Fibroblast of pulmonary artery (primary cell): Measurements from ENCODE around the gene IL1A.

Source experiments
- DNase-seq: peaks from one replicate; pipeline ENCODE4 v3.0.0-alpha.2; 2010; ENCODE audit warnings: low read depth
- H3K4me3 ChIP-seq: replicated peaks from 2 replicates; pipeline ENCODE4 v1.5.1; 2011; ENCODE audit warnings: low read depth, mild to moderate bottlenecking, control low read depth, low read length, moderate library complexity
- TF ChIP-seq, protein P1 (sequence below): IDR thresholded peaks from 2 replicates; pipeline ENCODE4 v1.5.1; 2011; ENCODE audit warnings: mild to moderate bottlenecking, control low read depth, low read length, inconsistent platforms; ENCODE audit errors: missing control alignments

IL1A gene

DNA sequence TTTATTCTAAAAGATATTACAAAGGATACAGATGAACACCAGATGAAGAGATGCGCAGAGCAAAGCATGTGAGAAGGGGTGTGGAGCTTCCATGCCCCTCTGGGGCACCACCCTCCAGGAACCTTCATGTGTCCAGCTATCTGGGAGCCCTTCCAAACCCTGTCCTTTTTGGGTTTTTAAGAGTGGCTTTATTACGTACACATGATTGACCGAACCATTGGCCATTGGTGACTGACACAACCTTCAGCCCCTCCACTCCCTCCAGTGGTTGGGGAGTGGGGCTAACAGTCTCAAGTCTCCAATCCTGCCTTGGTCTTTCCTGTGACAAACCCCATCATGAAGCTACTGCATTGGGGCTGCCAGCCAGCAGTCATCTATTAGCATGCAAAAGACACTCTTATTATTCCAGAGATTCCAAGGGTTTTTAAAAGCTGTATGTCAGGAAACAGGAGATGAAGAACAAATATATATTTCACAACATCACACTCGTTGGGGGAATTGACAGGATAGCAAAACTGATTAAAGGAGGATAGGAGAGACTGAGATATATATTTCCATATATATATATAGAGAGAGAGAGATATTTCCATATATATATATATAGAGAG, 32.9 kb upstream of the IL1A start:
- no peak for DNase-seq
- TF ChIP-seq, protein P1, sequence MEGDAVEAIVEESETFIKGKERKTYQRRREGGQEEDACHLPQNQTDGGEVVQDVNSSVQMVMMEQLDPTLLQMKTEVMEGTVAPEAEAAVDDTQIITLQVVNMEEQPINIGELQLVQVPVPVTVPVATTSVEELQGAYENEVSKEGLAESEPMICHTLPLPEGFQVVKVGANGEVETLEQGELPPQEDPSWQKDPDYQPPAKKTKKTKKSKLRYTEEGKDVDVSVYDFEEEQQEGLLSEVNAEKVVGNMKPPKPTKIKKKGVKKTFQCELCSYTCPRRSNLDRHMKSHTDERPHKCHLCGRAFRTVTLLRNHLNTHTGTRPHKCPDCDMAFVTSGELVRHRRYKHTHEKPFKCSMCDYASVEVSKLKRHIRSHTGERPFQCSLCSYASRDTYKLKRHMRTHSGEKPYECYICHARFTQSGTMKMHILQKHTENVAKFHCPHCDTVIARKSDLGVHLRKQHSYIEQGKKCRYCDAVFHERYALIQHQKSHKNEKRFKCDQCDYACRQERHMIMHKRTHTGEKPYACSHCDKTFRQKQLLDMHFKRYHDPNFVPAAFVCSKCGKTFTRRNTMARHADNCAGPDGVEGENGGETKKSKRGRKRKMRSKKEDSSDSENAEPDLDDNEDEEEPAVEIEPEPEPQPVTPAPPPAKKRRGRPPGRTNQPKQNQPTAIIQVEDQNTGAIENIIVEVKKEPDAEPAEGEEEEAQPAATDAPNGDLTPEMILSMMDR = no peak
- no peak overlapping the region for H3K4me3 ChIP-seq

DNA sequence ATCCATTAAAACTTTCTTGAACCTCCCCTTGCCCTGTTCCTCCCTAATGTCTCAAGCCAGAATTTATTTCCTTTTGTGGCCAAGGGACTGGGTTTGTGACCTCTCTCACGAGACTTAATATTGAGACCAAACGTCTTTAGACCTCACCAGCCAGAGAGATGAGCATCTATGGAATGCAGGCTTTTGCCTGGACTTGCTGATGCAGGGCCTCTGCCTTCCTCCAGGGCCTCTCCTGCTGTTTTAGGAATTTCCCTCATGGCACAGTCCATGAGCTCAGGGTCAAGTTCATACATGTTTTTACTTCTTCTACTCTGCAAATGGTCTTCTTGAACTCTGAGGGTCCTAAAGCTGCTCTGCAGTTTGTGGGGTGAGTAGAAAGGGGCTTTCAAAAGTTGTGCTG, 30.0 kb upstream of the IL1A start:
- peak; percentile 60 for DNase-seq
- no peak overlapping the region for H3K4me3 ChIP-seq
- TF ChIP-seq, protein P1 = peak; percentile 9

DNA sequence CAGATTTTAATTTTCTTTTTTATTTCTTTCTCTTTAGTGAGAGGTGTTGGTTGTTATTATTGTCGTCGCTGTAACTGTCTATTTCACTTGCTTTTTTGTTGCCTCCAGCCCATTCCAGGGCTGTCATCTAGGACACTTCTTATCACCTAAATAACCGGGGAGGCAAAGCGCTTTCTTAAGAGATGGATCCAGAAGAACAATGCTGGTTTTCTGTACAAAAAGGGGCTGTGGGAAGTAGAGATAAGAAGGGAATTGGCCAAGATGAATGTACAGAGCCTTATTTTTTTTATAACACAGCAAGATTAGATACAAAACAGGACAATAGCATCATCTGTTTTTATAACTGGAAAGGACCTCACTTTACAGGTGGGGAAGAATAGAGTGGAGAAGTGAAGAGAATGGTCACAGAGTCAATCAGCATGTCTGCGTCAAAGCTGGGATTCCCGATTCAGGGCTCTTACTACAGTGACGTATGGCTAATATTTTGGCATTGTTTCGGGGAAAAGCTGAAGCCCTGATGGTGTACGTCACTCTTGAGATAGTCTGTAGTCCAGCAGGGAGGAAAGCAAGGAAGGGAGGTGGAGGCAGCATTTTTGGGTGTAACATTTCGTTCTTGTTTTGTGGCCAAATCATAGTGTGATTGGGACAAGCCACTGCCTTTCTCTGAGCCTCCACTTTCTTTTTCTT, 29.1 kb upstream of the IL1A start:
- DNase-seq = peak; percentile 96
- TF ChIP-seq, protein P1 = no peak
- H3K4me3 ChIP-seq = no peak overlapping the region

DNA sequence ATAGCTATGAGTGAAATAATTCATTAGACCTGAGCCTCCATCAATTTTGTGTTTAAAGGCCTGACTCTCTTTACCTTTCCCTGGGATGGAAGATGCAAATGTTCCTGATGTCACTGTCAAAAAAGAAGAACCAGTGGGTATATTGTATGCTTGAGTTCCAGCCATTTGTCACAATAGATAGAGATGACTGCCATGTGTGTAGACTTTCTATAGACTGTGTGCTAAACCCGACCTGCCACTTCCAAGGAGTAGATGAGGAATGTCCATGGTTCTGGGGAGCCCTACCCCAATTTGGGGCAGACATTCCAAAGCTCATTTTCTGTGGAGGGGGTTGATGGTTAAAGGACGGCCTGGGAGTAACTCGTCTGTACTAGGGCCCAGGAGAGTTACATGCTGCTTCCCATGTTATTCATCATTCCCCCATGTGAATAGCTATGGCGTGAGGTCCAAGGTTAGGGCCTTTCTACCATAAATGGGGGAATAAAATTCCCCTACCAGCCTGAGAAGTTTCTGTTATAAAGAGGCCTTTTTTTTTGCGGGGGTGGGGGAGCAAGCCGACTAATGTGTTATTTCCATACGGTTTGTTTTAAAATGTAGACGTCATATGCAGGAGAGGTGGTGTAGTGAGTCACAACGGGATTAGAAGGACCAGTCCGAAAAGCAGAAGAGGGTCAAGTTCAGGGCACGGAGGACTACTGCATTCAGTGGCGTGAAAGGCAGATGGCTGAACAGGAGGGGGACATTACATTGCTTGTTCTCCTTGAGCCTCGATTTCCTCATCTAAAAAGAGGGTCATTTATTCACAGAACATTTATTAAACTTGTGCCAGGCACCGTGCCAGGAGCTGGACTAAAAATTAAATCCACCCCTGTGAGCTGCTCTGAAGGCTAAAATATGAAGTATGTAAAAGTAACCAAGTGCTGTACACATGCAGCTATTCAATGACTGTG, 28.3 kb upstream of the IL1A start:
- TF ChIP-seq, protein P1 = no peak
- H3K4me3 ChIP-seq = no peak overlapping the region
- DNase-seq = peak; percentile 81

DNA sequence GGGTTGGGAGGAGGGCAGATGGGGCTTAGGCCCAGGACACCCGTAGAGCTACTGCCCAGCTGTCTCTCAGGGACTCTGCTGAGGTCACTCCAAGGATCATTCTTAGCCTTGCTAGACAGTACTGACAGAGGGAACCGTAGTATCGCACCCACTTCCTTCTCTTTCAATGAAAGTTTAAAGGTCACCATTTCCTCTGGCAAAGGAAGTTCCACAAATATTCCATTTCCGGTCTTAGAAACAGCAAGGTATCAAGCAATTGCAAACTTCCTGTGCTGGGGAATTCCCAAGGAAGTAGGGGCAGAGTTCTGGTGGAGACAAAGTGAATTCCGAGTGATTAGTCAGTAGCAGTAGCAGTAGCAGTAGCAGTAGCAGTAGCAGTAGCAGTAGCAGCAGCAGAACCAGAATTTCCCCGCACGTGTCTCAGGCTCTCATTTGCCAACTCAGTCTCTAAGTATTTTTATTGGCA, 27.6 kb upstream of the IL1A start:
- no peak overlapping the region for H3K4me3 ChIP-seq
- TF ChIP-seq, protein P1 = no peak
- peak; percentile 96 for DNase-seq

DNA sequence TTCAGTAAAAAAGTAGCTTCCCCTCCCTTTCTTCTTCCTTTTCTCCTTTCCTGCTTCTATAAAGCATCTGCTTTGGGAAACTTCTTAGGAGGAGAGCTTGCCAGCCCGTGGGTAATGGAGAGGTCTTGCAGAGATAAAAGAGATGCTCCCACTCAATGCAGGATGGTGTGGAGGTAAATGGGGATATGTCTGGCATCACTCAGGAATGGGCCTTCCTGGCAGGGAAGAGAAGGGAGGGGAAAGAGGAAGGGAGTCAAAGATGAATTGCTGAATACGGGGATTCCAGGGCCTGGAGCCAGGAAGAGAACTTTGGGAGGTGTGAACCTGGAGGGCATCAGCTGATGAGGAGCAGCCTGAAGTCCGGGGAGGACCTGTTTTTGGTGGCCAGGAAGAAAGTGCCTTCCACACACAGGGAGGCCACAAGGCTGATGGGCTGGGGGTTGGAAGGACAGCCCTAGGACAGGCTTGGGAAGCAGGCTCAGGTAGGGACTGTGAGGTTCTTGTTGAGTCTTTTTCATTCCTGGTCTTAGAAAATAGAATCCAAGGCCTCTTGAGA, 27.1 kb upstream of the IL1A start:
- peak; percentile 39 for DNase-seq
- no peak overlapping the region for H3K4me3 ChIP-seq
- TF ChIP-seq, protein P1 = no peak
